Measurements from ENCODE around the gene TRIM24. TPM values are rescaled to one million over a fixed set of nuclear protein-coding genes. Genes with fewer than 3 reads are reported as not detected.

The TRIM24 gene
- total RNA-seq, 6 donors from 2014 or later = 11.5 to 30.6 (median 23.7) TPM

DNA sequence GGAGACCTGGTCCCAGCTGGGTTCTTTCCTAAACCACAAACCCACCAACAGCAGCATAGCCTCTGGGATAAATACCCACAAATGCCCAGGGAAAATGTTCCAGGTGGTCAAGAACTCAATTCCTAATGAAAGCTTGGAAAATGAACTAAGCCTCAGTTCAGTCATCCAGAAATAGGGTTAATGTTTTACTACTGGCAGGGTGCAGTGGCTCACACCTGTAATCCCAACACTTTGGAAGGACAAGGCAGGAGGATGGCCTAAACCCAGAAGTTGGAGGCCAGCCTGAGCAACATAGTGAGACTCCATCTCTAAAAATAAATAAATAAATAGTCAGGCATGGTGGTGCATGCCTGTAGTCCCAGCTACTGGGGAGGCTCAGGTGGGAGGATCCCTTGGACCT lies 158.9 kb downstream of the TRIM24 start:
- Histone ChIP-seq H3K27ac (no peak overlapping the region), H3K27me3 (no peaks in the 10 kb centered on the region), H3K9me3 (no peaks in the 10 kb centered on the region), H3K36me3 (no peaks in the 10 kb centered on the region), H3K4me1 (no peaks in the 10 kb centered on the region), H3K4me3 (no peak overlapping the region)
- ATAC-seq (ENCODE audit: low FRiP score in 2 of 2) (no peak), DNase-seq (no peak)
- no peak for TF ChIP-seq POLR2A (IDR thresholded peaks at IDR 0.05)
- no peak for TF ChIP-seq POLR2AphosphoS5 (IDR thresholded peaks at IDR 0.05)
- no peak for TF ChIP-seq EP300 (IDR thresholded peaks at IDR 0.05)
- no peak for TF ChIP-seq CTCF (IDR thresholded peaks at IDR 0.05)

GRCh38 chr7:138622841-138623240 lies 162.8 kb downstream of the TRIM24 start:
- Histone ChIP-seq H3K27ac (no peak overlapping the region), H3K9me3 (no peaks in the 10 kb centered on the region), H3K4me1 (peaks cover 0 to 14% (median 9%) of the 10 kb centered on the region in 4 donors), H3K4me3 (no peak overlapping the region), H3K36me3 (no peaks in the 10 kb centered on the region), H3K27me3 (no peaks in the 10 kb centered on the region)
- TF ChIP-seq POLR2AphosphoS5 (IDR thresholded peaks at IDR 0.05) (no peak), CTCF (IDR thresholded peaks at IDR 0.05) (no peak), POLR2A (IDR thresholded peaks at IDR 0.05) (no peak), EP300 (IDR thresholded peaks at IDR 0.05) (no peak)
- ATAC-seq (ENCODE audit: low FRiP score in 2 of 2) (no peak), DNase-seq (no peak)
- WGBS, 2 donors = 85 to 94% methylated on average over 1 of the region's 1 CpG

- H3K27me3 ChIP-seq = no peaks in the 10 kb centered on the region
- TF ChIP-seq POLR2AphosphoS5 (IDR thresholded peaks at IDR 0.05) (no peak), CTCF (IDR thresholded peaks at IDR 0.05) (no peak), EP300 (IDR thresholded peaks at IDR 0.05) (no peak), POLR2A (IDR thresholded peaks at IDR 0.05) (no peak)
- no peak for ATAC-seq (ENCODE audit: low FRiP score in 2 of 2)
- no peak for DNase-seq
- H3K4me3 ChIP-seq = no peak overlapping the region
- no peaks in the 10 kb centered on the region for H3K9me3 ChIP-seq
- H3K4me1 ChIP-seq = peaks cover 0 to 14% (median 9%) of the 10 kb centered on the region in 4 donors
- 0 to 4% methylated on average over 3 of the region's 3 CpGs for WGBS, 2 donors
- H3K36me3 ChIP-seq = no peaks in the 10 kb centered on the region
- H3K27ac ChIP-seq = no peak overlapping the region
These were observed 165.2 kb downstream of the TRIM24 start for GRCh38 chr7:138625084-138625848.

DNA sequence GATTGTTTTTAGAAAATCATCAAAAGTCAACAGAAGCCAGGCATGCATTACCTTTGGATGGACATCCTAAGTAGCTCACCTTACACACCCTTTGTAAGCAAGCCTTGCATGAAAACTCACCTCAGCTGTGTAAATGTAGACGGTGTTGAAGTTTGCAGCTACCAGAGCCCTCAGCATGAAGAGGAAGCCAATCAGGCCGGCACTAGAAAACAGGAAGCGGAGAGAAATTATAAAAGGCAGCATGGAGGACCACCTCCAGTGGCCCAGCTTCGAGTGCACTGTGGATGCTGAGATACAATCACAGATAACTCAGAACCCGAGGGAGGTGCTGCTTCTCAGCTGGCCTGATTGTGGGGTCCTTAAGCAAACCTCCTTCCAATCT lies 165.8 kb downstream of the TRIM24 start:
- ATAC-seq (ENCODE audit: low FRiP score in 2 of 2) (no peak), DNase-seq (no peak)
- TF ChIP-seq EP300 (IDR thresholded peaks at IDR 0.05) (no peak), POLR2AphosphoS5 (IDR thresholded peaks at IDR 0.05) (no peak), POLR2A (IDR thresholded peaks at IDR 0.05) (no peak), CTCF (IDR thresholded peaks at IDR 0.05) (no peak)
- Histone ChIP-seq H3K4me1 (peaks cover 0 to 14% (median 9%) of the 10 kb centered on the region in 4 donors), H3K4me3 (no peak overlapping the region), H3K27ac (no peak overlapping the region), H3K36me3 (no peaks in the 10 kb centered on the region), H3K9me3 (no peaks in the 10 kb centered on the region), H3K27me3 (no peaks in the 10 kb centered on the region)
- 21 to 37% methylated on average over 5 of the region's 5 CpGs for WGBS, 2 donors

DNA sequence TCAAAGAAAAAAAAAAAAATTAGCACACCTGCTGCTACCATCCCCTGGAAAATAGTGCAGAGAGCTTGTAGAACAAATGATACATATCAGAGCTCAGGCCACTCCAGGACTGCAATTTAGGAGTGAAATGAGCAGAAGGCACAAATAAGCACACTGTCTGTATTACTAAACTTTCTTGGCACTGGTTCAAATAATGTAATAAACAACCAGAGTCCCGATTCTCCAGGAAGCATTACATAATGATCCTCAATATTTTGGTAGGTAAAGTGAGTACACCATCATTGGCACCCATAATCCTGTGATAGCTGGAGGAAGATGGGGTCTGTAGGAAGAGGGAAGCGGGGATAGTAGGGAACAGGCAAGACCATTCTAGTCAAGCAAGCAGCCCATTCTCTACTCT lies 166.8 kb downstream of the TRIM24 start:
- H3K27me3 ChIP-seq = no peaks in the 10 kb centered on the region
- H3K4me3 ChIP-seq = no peak overlapping the region
- TF ChIP-seq POLR2A (IDR thresholded peaks at IDR 0.05) (no peak), CTCF (IDR thresholded peaks at IDR 0.05) (no peak), EP300 (IDR thresholded peaks at IDR 0.05) (no peak), POLR2AphosphoS5 (IDR thresholded peaks at IDR 0.05) (no peak)
- WGBS, 2 donors = 49 to 50% methylated on average over 2 of the region's 2 CpGs
- ATAC-seq (ENCODE audit: low FRiP score in 2 of 2) (no peak), DNase-seq (no peak)
- no peak overlapping the region for H3K27ac ChIP-seq
- H3K36me3 ChIP-seq = no peaks in the 10 kb centered on the region
- H3K4me1 ChIP-seq = peaks cover 0 to 14% (median 9%) of the 10 kb centered on the region in 4 donors
- H3K9me3 ChIP-seq = no peaks in the 10 kb centered on the region
